Upper lobe of right lung (tissue), 1 donor: ENCODE results near the gene TPST2. TPM values are rescaled to one million over a fixed set of nuclear protein-coding genes. Genes with fewer than 3 reads are reported as not detected.
A peak's percentile ranks its signal among the peaks of the same experiment; 100 is the strongest.

Experiments
- ATAC-seq: fragments of 200-7000 bp; cut with Tn5 transposase; one replicate; pipeline ENCODE4 v1.9.1; 2020; ENCODE audit warnings: mild to moderate bottlenecking, moderate library complexity
- DNase-seq: peaks from one replicate; pipeline ENCODE4 v3.0.0-alpha.2; 2020
- H3K27ac ChIP-seq: fragments of 200-600 bp; one replicate; pipeline ENCODE4 v1.8.0; 2022
- H3K27me3 ChIP-seq: fragments of 200-600 bp; one replicate; pipeline ENCODE4 v1.8.0; 2022; ENCODE audit warnings: mild to moderate bottlenecking
- H3K36me3 ChIP-seq: fragments of 200-600 bp; one replicate; pipeline ENCODE4 v1.8.0; 2022
- H3K4me1 ChIP-seq: fragments of 200-600 bp; one replicate; pipeline ENCODE4 v1.8.0; 2022
- H3K4me3 ChIP-seq: fragments of 200-600 bp; one replicate; pipeline ENCODE4 v1.8.0; 2022; ENCODE audit warnings: mild to moderate bottlenecking
- H3K9me3 ChIP-seq: fragments of 200-600 bp; one replicate; pipeline ENCODE4 v1.8.0; 2022
- intact Hi-C: fragments of 100-400 bp; cut with DNase I; formaldehyde crosslinking; loops from one replicate; pipeline ENCODE4 v1.11.0; 2022
- total RNA-seq: library from RNA; stranded (reverse); fragmentation: NEBNext Ultra II Directional; extraction: Animal tissue kit (Norgen Biotek cat#: 25700); gene quantifications from one replicate; pipeline ENCODE4 v1.2.1, GENCODE V29; 2021
- TF ChIP-seq, protein P1 (sequence below): fragments of 200-600 bp; IDR thresholded peaks from one replicate; pipeline ENCODE4 v1.8.0; 2022; ENCODE audit warnings: antibody characterized with exemption
- donor health status: DM: no; HTN: yes; CAD: no; lungs with severe emphysema.

TPST2 gene
- total RNA-seq, 1 donor from 2014 or later: 83.1 TPM

DNA sequence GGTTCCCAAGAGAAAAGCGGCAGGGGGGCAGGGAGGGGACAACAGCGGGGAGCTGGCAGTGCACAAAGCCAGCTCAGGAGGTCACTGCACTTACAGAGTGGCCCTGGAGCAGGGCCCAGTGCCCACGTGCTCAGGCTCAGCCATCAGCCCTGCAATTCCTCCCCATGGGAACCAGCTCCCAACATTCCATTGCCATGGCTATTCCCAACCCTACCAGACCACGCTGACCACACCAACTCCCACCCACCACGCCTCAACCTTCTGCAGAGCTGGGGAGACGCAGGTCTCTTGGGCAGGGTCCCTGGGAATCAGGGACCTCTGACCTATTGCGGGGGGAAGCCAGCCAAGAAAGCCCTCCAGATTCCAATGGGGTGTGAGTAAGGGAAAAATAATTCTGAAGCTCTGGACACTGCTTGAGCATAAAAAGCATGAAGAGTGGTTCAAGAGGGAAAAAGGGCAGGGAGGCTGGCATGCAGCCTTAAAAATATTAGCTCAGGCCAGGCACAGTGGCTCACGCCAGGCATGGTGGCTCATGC lies 39.4 kb downstream of the TPST2 start:
- ATAC-seq: peak; percentile 81

DNA sequence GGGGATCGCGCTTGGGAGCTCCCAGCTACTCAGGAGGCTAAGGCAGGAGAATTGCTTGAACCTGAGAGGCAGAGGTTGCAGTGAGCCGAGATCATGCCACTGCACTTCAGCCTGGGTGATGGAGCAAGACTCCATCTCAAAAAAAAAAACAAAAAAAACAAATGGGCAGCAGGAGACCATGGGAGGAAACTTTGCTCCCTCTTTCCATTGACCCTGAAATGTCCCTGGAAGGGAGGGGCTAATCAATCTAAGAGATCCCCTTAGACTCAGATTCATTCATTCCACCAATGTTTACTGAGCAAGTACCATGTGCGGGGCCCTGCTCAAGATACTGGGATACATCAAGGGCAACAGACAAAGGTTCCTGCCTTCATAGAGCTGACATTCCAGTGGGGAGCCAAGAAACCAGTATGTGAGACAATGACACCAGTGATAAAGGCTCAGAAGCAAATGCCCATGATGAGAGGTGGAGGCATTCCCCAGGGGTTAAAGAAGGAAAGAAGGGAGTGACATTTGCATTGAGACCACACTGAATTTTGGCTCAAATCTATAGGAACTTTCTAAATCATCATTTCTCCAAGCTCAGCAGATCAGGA lies 39.9 kb downstream of the TPST2 start:
- DNase-seq: no peak
- peak overlapping the region; percentile 24 for H3K27ac ChIP-seq
- intact Hi-C loops: no loop called here

More for the DNA sequence above, 39.4 kb downstream of the TPST2 start:
- peaks cover 5% of the 10 kb centered on the region for H3K36me3 ChIP-seq
- TF ChIP-seq, protein P1, sequence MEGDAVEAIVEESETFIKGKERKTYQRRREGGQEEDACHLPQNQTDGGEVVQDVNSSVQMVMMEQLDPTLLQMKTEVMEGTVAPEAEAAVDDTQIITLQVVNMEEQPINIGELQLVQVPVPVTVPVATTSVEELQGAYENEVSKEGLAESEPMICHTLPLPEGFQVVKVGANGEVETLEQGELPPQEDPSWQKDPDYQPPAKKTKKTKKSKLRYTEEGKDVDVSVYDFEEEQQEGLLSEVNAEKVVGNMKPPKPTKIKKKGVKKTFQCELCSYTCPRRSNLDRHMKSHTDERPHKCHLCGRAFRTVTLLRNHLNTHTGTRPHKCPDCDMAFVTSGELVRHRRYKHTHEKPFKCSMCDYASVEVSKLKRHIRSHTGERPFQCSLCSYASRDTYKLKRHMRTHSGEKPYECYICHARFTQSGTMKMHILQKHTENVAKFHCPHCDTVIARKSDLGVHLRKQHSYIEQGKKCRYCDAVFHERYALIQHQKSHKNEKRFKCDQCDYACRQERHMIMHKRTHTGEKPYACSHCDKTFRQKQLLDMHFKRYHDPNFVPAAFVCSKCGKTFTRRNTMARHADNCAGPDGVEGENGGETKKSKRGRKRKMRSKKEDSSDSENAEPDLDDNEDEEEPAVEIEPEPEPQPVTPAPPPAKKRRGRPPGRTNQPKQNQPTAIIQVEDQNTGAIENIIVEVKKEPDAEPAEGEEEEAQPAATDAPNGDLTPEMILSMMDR: no peak
- H3K27me3 ChIP-seq: no peaks in the 10 kb centered on the region
- peaks cover 7% of the 10 kb centered on the region for H3K4me1 ChIP-seq
- DNase-seq: peak; percentile 86
- H3K9me3 ChIP-seq: no peaks in the 10 kb centered on the region
- H3K4me3 ChIP-seq: no peak overlapping the region
- intact Hi-C loops: no loop called here
- H3K27ac ChIP-seq: peak overlapping the region; percentile 60

DNA sequence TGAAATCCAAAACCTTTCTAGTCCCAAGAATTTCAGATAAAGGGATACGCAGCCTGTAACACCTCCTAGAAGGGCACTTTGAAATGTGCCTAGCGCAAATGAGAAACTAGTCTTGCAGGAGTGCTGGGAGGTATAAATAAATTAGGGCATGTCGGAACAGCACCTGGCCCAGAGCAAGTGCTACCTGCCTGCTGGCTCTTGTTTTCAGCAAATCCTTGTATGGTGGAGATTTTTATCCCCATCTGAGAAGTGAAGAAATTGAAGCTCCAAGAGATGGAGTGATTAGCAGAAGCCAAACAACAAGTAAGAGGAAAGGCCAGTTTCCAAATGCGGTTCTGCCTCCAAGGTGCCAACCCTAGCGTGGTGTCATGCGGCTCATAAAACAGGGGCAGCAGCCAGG lies 40.9 kb downstream of the TPST2 start:
- Histone ChIP-seq H3K4me3 (no peak overlapping the region), H3K27ac (no peak overlapping the region), H3K4me1 (peaks cover 7% of the 10 kb centered on the region), H3K36me3 (peaks cover 5% of the 10 kb centered on the region), H3K27me3 (no peaks in the 10 kb centered on the region), H3K9me3 (no peaks in the 10 kb centered on the region)
- DNase-seq (no peak), ATAC-seq (no peak)
- TF ChIP-seq, protein P1: no peak
- intact Hi-C loops: no loop called here

More for the DNA sequence above, 39.9 kb downstream of the TPST2 start:
- H3K9me3 ChIP-seq: no peaks in the 10 kb centered on the region
- H3K36me3 ChIP-seq: peaks cover 5% of the 10 kb centered on the region
- no peak for ATAC-seq
- TF ChIP-seq, protein P1: no peak
- peaks cover 7% of the 10 kb centered on the region for H3K4me1 ChIP-seq
- H3K4me3 ChIP-seq: no peak overlapping the region
- H3K27me3 ChIP-seq: no peaks in the 10 kb centered on the region

DNA sequence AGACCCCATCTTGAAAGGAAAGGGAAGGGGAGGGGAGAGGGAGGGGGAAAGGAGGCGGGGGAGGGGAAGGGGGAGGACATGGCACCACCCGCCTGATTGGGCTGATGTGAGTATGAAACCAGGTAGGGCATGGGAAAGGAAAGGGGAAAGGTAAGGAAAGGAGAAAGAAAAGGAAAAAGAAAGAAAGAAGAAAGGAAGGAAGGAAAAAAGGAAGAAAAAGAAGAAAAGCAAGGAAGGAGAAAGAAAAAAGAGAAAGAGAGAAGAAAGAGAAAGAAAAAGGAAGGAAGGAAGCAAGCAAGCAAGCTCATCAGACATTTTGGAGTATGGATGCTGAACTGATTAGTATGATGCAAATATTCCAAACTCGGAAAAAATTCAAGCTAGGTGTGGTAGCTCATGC lies 41.6 kb downstream of the TPST2 start:
- ATAC-seq (no peak), DNase-seq (no peak)
- H3K9me3 ChIP-seq: no peaks in the 10 kb centered on the region
- H3K4me3 ChIP-seq: no peak overlapping the region
- no peak overlapping the region for H3K27ac ChIP-seq
- H3K4me1 ChIP-seq: peaks cover 7% of the 10 kb centered on the region
- peaks cover 5% of the 10 kb centered on the region for H3K36me3 ChIP-seq
- TF ChIP-seq, protein P1: no peak
- no peaks in the 10 kb centered on the region for H3K27me3 ChIP-seq
- intact Hi-C loops: no loop called here

DNA sequence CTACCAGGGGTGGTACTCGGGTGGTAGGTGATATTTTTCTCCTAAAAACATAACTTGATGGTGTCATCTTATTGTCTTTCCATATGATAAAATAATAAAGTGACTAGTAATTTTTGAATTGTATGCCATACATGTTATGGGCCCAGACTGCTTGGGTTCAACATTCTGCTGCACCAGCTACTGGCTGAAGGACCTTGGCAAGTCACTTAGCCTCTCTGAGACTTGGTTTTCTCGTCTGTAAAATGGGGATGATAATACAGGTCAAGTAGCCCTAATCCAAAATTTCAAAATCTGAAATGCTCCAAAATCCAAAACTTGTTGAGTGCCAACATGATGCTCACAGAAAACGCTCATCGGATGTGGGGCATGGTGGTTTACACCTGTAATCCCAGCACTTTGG lies 42.1 kb downstream of the TPST2 start:
- H3K4me3 ChIP-seq: no peak overlapping the region
- peaks cover 5% of the 10 kb centered on the region for H3K36me3 ChIP-seq
- no peak for ATAC-seq
- DNase-seq: no peak
- no peaks in the 10 kb centered on the region for H3K9me3 ChIP-seq
- H3K27me3 ChIP-seq: no peaks in the 10 kb centered on the region
- intact Hi-C loops: no loop called here
- H3K27ac ChIP-seq: no peak overlapping the region
- TF ChIP-seq, protein P1: no peak
- peaks cover 7% of the 10 kb centered on the region for H3K4me1 ChIP-seq
